GM19395 (cell line): ENCODE results near the gene DEGS2.

ENCODE experiments used
- ATAC-seq: cut with Tn5 transposase; IDR thresholded peaks from one replicate; pipeline ENCODE4 v1.9.1; 2021; ENCODE audit warnings: mild to moderate bottlenecking, moderate library complexity; ENCODE audit not compliant: unreplicated experiment

The DEGS2 gene

GRCh38 chr14:100134586-100134985 is 24.9 kb downstream of the DEGS2 start:
- ATAC-seq: no peak

DNA sequence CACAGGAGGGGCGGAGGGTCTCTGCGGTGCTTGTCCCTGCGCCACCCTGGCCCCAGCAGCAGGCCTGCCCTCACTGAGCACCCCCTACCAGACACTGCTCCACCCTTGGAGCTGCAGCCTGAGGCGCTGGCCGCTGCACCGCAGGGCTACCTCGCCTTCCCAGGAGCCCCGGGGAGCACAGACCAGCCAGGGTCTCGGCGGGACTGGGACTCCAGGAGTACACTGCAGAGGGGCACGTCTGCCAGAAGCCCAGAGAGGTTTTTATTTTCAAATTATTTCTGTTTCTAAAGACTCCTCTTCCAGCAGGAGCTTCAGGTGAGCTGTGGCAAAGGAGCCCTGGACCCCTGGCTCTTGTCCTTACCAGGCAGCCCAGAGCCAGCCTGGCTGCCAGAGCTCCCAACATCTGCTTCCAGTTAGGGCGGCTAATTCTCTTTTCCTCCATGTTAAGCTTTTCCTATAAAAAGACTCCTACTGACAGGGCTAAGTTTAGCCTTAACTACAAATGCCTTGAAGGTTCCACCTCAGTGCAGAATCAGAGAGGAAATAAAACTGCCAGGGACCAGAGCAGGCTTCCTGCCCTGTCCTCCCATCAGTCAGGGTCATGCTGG is 26.4 kb downstream of the DEGS2 start:
- no peak for ATAC-seq

DNA sequence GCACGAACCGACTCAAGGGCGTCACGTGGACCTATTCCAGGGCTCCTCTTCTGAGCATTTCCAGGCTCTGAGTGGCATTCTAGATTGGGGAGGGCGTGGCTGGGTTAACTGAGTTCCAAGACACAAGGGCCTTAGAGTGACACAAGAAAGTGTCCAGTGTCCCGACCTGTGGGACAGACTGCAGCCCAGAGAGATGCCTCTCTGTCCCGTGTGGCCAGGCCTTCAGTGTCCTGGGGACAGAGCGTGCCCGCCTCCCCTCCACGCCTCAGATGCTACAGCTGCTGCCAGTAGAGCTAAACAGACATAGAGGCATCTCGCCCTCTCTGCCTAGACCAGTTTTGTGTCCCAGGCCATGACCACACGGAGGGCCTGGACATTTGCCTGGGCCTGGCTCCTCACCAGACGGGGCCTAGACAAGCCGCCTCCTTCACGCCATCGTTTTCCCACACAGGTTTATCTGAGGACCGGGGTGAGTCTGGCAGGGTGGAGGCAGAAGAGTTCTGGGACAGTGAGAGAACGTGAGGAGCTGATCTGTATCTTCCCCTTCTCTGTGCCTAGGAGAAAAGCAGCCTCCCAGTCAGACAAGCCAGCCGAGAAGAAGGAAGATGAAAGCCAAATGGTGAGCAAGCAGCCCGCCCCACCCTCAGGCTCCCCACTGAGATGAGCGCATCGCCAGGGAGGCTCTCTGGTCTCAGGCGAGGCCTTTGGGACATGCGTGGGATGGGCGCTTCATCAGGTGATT is 27.1 kb downstream of the DEGS2 start:
- ATAC-seq: no peak

GRCh38 chr14:100131181-100131580 is 28.3 kb downstream of the DEGS2 start:
- no peak for ATAC-seq

- ATAC-seq: no peak
Measured at GRCh38 chr14:100130521-100130920, 28.9 kb downstream of the DEGS2 start.

- no peak for ATAC-seq
Measured at GRCh38 chr14:100129161-100129589, 30.3 kb downstream of the DEGS2 start.

GRCh38 chr14:100128688-100129087 is 30.8 kb downstream of the DEGS2 start:
- ATAC-seq: no peak

DNA sequence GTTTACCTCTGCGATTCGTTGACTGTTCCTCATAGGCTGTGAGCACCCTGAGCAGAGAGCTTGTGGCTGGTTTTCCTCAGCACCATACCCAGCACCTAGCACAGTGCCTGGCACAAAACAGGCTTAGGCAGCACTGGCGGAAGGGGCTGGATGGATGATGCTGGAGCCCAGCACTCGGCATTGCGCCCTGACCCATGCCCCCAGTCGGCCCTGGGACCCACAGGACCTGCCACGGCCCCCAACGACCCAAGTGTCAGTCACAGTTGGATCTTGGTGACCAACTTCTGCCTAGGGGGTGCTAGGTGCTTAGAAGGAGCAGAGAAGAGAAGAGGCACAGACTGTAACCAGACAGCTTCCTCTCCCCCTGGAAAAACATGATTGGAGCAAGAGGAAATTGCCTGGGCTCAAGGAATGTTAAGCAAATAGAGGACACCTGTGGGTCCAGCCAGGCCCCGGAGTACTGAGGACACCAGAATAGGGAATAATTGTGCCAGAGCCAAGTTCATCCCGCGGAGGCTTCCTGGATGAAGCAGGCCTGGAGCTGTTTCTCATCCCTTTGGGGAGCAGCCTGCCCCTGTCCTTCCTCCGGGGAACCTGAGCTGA is 31.5 kb downstream of the DEGS2 start:
- ATAC-seq: no peak

DNA sequence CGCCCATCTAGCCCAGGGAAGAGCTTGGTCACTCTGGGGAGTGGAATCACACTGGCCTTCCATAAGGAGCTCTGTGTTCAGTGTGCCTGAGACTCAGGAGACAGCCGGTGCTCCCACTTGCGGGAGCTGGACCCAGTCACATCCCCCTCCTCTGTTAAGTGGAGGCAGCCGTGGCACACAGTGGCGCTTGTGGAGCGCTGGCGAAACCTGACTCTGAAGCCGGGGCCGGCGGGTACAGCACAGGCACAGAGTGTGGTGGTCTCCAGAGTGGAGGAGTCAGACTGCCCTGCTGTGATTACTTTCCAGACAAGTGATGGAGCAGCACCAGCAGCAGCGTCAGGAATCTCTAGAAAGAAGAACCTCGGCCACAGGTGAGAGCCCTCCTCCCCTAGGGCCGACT is 33.0 kb downstream of the DEGS2 start:
- no peak for ATAC-seq

DNA sequence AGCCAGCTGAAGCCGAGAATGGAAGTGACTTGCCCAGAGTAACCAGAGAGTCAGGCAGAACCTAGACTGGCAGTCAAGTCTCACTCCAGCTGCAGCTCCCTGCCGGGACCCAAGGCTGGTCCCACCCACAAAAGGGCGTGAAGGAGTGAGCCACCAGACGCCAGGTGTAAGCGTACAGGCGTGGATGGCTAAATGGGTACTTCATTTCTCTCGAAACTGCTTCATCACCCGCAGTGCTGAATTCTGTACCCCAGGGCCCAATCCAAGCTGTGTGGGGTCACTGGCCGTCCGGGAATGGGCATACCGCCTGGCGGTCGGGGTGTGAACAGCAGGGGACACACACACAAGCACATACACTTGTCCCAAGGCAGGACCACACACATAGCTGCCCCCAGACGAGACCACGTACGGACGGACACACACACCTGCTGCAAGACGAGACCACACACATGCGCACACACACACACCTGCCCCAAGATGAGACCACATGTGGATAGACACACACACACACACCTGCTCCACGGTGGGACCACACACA is 34.8 kb downstream of the DEGS2 start:
- no peak for ATAC-seq

- ATAC-seq: no peak
Measured at GRCh38 chr14:100123618-100124017, 35.8 kb downstream of the DEGS2 start.

DNA sequence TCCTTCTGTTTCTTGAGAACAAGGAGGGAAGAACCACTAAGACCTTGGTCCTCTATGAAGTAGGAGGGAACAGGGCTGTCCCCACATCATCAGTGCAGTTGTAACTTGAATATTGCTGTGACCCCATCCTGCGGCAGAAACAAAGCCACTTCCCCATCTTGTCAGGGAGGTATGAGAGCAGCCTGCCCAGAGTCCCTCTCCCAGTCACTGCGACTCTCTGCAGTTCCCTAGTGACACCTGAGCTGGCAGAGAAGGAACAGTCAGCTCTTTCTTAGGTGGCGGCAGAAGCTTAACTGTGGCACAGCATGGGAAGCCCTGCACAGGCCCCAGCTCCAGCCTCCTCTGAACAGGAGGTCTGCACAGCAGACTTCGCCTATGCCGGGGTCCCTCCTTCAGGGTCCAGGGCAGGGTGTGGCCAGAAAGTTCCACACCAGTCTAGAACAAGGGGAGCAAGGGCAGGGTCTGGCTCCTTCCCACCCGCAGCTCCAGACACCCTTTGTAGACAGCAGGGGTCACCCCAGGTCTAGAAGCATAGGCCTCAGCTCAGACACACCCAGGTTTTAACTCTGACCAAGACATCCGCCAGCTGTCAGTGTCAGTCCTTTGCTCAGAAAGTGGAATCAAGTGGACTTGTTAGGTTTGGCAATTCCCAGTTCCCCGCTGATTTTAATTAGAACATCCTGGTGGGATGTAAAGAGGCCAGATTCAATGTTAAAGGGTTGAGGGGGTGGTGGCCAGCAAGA is 36.8 kb downstream of the DEGS2 start:
- ATAC-seq: no peak

GRCh38 chr14:100121643-100122480 is 37.6 kb downstream of the DEGS2 start:
- ATAC-seq: no peak

DNA sequence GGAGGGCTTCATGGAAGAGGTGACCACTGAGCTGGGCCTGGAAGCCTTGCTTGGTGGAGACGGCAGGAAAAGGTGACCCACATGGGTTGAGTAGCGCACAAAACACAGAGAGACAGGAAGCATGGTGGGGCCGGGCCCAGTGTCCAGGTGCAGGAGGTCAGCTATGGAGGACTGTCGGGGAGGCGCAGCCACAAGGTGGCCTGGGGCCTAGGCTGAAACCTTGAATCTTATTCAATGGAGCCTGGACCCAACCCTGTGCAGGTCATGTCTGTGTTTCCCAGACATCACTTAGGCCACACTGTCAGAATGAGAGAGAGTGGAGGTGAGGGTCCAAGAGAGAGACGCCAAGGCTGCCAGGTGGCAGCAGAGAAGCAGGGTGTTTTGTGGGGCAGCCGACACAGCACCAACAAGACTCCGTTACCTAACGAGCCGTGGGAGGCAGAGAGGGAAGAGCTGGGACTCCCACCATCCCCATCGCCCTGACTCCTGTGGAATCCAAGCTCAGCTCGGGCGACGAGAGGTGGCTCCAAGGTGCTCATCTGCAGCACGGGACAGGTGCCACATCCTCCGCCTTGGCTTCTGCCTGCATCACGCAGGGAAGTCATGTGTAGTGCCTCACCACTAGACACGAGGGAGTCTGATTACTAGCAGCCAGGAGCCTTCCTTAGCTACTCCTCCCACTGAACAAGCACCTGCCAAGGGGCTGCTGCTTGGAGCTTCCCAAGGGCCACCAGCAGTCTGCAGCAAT is 38.7 kb downstream of the DEGS2 start:
- ATAC-seq: no peak

DNA sequence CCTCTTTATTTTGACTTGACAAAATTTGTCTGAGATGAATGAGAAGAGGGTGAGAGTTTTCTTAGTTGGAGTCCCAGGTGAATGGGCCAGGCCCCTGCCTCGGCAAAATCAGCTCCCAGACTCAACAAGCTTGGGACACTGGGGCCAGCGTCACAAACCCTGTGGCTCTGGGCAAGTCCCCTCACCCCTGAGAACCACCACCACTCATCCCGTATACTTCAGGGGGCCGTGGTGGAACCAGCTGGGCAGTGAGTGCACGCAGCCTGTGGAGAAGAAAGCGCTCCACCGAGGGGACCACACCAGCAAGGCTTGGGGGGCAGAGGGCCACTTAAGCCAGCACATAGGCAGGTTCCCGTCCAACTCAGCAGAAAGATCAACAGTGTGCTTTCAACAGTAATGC is 40.2 kb downstream of the DEGS2 start:
- no peak for ATAC-seq

GRCh38 chr14:100118396-100119011 is 40.9 kb downstream of the DEGS2 start:
- ATAC-seq: no peak

GRCh38 chr14:100117633-100118395 is 41.6 kb downstream of the DEGS2 start:
- no peak for ATAC-seq

DNA sequence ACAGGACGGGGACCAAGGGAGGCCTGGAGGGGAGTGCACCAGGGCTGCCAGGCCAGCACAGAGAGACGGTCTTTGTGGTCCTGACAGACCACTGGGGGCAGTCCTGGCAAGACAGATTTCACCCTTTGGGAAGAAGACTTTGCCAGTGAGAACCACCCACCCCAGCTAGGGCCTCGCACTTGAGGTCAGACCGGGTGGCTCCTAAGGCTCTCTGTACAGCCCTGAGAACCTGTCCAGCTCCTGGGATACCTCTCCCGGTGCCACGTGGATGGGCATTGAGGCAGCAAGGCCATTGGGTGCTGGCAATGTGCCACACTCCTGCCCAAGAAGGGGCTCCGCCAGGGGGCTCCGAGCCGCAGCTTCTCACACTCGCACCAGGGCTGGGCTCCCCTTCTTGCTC is 42.4 kb downstream of the DEGS2 start:
- no peak for ATAC-seq

- ATAC-seq: no peak
Measured at GRCh38 chr14:100116134-100116533, 43.3 kb downstream of the DEGS2 start.
